ENCODE measurements around the gene MED27. TPM values are rescaled to one million over a fixed set of nuclear protein-coding genes. Genes with fewer than 3 reads are reported as not detected.

Gene MED27
- total and polyA plus RNA-seq, 10 of the 15 experiments (the other 5 are each of a cell fraction or from before 2014, with no cell fraction given) = 20.3 to 50.3 (median 35.5) TPM

DNA sequence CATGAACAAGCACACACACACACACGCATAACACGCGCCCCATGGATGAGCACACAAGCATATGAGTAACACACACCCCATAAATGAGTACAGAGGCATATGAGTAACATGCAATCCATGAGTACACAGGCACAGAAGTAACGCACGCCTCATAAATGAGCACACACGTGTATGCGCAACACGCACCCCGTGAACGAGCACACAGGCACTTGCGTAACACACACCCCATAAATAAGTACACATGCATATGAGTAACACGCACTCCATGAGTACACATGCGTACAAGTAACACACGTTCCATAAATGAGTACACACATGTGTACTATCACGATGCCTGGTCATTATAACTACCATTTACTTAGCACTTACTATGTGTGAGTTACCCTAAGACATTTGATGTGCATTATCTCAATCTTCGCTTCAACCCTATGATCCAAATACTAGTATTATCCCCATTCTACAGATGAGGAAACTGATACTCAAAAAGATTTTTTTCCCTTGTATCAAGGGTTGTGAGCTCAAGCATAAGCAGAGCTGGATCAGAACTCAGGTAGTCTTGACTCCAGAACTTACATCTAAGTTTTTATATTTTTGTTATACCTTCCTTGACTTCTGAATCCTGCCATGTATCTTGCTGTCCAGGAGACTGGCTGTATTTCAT lies 7.7 kb downstream of the MED27 start:
- DNase-seq (ENCODE audit: low read depth, low spot score) (no peak), FAIRE-seq (no peak), ATAC-seq (no peak)
- ChIA-PET RAD21 (ENCODE audit: unreplicated experiment) (no interaction called here), POLR2A (no interaction called here), SMC1A (ENCODE audit: uncharacterized antibody, unreplicated experiment) (no interaction called here), CTCF (no interaction called here)
- H3K36me3 ChIP-seq (ENCODE audit: control insufficient read depth in 2 of 2, insufficient read depth in 2 of 2, low read length in 1 of 2) = 0 out of 4 replicates have a peak, but pooled peaks cover 0 to 7% of the 10 kb centered on the region in 2 experiments
- H3K9me3 ChIP-seq (replicated peaks; ENCODE audit: control insufficient read depth, insufficient read depth, low read length) = no peaks in the 10 kb centered on the region
- no peak overlapping the region for H3K9ac ChIP-seq (ENCODE audit: control insufficient read depth, insufficient read depth, low read length)
- no peaks in the 10 kb centered on the region for H3K27me3 ChIP-seq (replicated peaks in 1 of 2; ENCODE audit: control insufficient read depth in 2 of 2, insufficient read depth in 2 of 2, low read length in 1 of 2)
- no peak overlapping the region for H2AFZ ChIP-seq (ENCODE audit: control insufficient read depth, low read depth, low read length)
- no TSS peak for BruUV-seq (replicated peaks)
- over 99% methylated on average over 16 of the region's 16 CpGs for WGBS (ENCODE audit: insufficient coverage, insufficient replicate concordance, low lambda C conversion rate, missing lambda C conversion rate)
- TF ChIP-seq, protein P1, sequence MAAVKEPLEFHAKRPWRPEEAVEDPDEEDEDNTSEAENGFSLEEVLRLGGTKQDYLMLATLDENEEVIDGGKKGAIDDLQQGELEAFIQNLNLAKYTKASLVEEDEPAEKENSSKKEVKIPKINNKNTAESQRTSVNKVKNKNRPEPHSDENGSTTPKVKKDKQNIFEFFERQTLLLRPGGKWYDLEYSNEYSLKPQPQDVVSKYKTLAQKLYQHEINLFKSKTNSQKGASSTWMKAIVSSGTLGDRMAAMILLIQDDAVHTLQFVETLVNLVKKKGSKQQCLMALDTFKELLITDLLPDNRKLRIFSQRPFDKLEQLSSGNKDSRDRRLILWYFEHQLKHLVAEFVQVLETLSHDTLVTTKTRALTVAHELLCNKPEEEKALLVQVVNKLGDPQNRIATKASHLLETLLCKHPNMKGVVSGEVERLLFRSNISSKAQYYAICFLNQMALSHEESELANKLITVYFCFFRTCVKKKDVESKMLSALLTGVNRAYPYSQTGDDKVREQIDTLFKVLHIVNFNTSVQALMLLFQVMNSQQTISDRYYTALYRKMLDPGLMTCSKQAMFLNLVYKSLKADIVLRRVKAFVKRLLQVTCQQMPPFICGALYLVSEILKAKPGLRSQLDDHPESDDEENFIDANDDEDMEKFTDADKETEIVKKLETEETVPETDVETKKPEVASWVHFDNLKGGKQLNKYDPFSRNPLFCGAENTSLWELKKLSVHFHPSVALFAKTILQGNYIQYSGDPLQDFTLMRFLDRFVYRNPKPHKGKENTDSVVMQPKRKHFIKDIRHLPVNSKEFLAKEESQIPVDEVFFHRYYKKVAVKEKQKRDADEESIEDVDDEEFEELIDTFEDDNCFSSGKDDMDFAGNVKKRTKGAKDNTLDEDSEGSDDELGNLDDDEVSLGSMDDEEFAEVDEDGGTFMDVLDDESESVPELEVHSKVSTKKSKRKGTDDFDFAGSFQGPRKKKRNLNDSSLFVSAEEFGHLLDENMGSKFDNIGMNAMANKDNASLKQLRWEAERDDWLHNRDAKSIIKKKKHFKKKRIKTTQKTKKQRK (IDR thresholded peaks at IDR 0.05; ENCODE audit: low read depth, low read length) = no peak
- TF ChIP-seq PBX3 (IDR thresholded peaks at IDR 0.05; ENCODE audit: insufficient replicate concordance, low read depth, low read length) = peak; percentile 18
- TF ChIP-seq, protein P2, sequence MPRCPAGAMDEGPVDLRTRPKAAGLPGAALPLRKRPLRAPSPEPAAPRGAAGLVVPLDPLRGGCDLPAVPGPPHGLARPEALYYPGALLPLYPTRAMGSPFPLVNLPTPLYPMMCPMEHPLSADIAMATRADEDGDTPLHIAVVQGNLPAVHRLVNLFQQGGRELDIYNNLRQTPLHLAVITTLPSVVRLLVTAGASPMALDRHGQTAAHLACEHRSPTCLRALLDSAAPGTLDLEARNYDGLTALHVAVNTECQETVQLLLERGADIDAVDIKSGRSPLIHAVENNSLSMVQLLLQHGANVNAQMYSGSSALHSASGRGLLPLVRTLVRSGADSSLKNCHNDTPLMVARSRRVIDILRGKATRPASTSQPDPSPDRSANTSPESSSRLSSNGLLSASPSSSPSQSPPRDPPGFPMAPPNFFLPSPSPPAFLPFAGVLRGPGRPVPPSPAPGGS (IDR thresholded peaks at IDR 0.05; ENCODE audit: borderline replicate concordance, insufficient read depth, low read depth, low read length, poor library complexity, severe bottlenecking) = peak; percentile 87
- TF ChIP-seq ELK1 (IDR thresholded peaks at IDR 0.05; ENCODE audit: low read depth, low read length) = no peak
- H3K4me2 ChIP-seq (ENCODE audit: control insufficient read depth, insufficient read depth) = no peak overlapping the region
- intact Hi-C loops (cut with micrococcal nuclease; ENCODE audit: unreplicated experiment) = no loop called here
- no peak overlapping the region for H3K4me3 ChIP-seq
- H3K4me1 ChIP-seq (ENCODE audit: control insufficient read depth, insufficient read depth, low read length) = no peaks in the 10 kb centered on the region
- H4K20me1 ChIP-seq (ENCODE audit: control insufficient read depth, insufficient read depth) = no peaks in the 10 kb centered on the region; the same call in 1 of the 2 replicates
- no peak overlapping the region for H3K27ac ChIP-seq (ENCODE audit: control insufficient read depth, insufficient read depth)
- no peaks in the 10 kb centered on the region; the same call in 1 of the 2 replicates for H3K79me2 ChIP-seq (ENCODE audit: control insufficient read depth, insufficient read depth, low read length)
- in situ Hi-C loops (cut with MboI) = no loop called here
